Mucosa of descending colon (tissue), 3 donors: ENCODE measurements around the gene SLC1A2. TPM values are rescaled to one million over a fixed set of nuclear protein-coding genes. Genes with fewer than 3 reads are reported as not detected.

Experiments
- ATAC-seq: fragments of 200-7000 bp; cut with Tn5 transposase; one replicate; pipeline ENCODE4 v1.9.1; 2020; ENCODE audit warnings: mild to moderate bottlenecking, moderate library complexity
- DNase-seq, 3 donors: peaks; one replicate each; pipeline ENCODE4 v3.0.0-alpha.2; 2020
- H3K36me3 ChIP-seq: fragments of 200-600 bp; one replicate; pipeline ENCODE4 v1.8.0; 2021; ENCODE audit warnings: low read depth, mild to moderate bottlenecking
- H3K4me1 ChIP-seq: fragments of 200-600 bp; one replicate; pipeline ENCODE4 v1.8.0; 2021; ENCODE audit warnings: low read depth, mild to moderate bottlenecking
- H3K4me3 ChIP-seq: fragments of 200-600 bp; one replicate; pipeline ENCODE4 v1.8.0; 2021; ENCODE audit warnings: mild to moderate bottlenecking
- H3K9me3 ChIP-seq: fragments of 200-600 bp; one replicate; pipeline ENCODE4 v1.8.0; 2021; ENCODE audit warnings: mild to moderate bottlenecking
- intact Hi-C, 2 donors: fragments of 100-400 bp; cut with DNase I in 1 of 2; cut with micrococcal nuclease in 1 of 2; formaldehyde crosslinking; loops; one replicate each; pipeline versions ENCODE4 v1.11.0 to v1.11.1; 2022; cut with DNase I, micrococcal nuclease
- long read RNA-seq, 2 donors: library from polyadenylated mRNA; unstranded; transcript quantifications; one replicate each; pipeline ENCODE4 v2.0.0, GENCODE V29; 2019 to 2021
- total RNA-seq, 3 donors: library from RNA; stranded (reverse); fragmentation: NEBNext Ultra II Directional in 2 of 3; extraction: Animal tissue kit (Norgen Biotek cat#: 25700) in 2 of 3; gene quantifications; one replicate each; pipeline versions ENCODE4 v1.2.1 to v1.2.4, GENCODE V29; 2021 to 2023
- TF ChIP-seq, protein P1 (sequence below): fragments of 200-600 bp; IDR thresholded peaks from one replicate; pipeline ENCODE4 v1.8.0; 2022; ENCODE audit warnings: antibody characterized with exemption, mild to moderate bottlenecking
- donor health status: DM: no; HTN: no; CAD: no; lungs with moderate emphysema.
- donor health status: DM: no; HTN: no; CAD: no.
- donor health status: DM: no; HTN: yes; CAD: no.

SLC1A2 gene
- total RNA-seq, result 1 to 10 TPM in 1 of 3 donors, under 1 TPM in 2; 0.12 to 1.1 (median 0.32) TPM
- long read RNA-seq, donor 1, result 0 reads
- long read RNA-seq, donor 2, result 0 reads

DNA sequence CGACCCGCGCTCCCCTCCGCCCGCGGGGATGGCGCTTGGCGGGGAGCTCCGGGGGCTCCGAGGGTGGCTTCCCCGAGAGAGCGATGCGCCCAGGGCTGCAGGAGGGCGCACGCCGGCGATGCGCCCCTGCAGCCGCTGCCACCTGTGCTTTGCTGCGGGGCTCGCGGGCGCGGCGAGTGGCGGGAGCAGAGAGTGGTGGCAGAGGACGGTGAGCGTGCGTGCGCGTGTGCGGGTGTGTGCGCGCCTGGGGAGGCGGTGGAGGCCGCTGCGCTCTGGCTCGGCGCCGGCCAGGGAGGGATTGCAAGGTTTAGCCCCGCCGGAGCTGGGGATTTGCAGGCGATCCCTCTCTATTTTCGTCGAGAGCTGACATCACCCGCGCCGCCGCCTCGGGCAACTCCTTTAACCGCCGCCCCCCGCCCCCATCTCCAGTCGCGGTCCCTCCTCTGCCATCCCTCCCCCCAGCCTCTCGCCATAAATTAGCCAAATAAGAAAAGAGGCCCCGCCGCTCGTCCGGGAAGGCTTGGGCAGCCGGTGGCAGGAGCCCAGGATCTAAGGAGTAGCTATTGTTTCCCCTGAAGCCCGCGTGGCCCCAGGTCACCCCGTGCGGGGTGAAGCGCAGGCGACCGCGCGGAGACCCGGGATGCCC lies at the start of gene SLC1A2:
Gene SLC1A2 (minus strand): TSS at position 375 of the 646 bp plus-strand sequence. CDS start 592 bp downstream, outside the sequence.
- intact Hi-C loops, result no loop called here
- ATAC-seq, result peak; percentile 29

DNA sequence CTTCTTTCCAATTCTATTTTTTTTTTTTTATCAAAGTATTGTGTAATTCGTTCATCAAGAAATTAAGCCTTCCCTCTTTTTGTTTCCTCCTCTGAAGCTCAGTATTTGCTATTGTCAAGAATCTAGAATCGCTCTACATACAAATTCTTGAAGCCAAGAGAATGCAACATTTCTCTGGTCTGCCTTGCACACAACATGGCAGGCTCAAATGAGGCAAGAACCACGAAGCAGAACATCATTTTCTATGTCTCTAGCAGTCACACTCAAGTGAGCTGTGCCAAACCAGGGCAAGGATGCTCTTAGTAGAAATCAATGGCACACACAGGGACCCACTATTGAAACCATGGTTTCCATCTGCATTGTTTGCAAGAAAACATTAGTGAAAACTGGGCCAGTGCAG lies 46.7 kb upstream of the SLC1A2 start:
- H3K4me3 ChIP-seq, result no peak overlapping the region
- H3K9me3 ChIP-seq, result no peaks in the 10 kb centered on the region
- H3K4me1 ChIP-seq, result no peaks in the 10 kb centered on the region
- no peaks in the 10 kb centered on the region for H3K36me3 ChIP-seq
- DNase-seq, result no peak
- no peak for ATAC-seq
- TF ChIP-seq, protein P1, sequence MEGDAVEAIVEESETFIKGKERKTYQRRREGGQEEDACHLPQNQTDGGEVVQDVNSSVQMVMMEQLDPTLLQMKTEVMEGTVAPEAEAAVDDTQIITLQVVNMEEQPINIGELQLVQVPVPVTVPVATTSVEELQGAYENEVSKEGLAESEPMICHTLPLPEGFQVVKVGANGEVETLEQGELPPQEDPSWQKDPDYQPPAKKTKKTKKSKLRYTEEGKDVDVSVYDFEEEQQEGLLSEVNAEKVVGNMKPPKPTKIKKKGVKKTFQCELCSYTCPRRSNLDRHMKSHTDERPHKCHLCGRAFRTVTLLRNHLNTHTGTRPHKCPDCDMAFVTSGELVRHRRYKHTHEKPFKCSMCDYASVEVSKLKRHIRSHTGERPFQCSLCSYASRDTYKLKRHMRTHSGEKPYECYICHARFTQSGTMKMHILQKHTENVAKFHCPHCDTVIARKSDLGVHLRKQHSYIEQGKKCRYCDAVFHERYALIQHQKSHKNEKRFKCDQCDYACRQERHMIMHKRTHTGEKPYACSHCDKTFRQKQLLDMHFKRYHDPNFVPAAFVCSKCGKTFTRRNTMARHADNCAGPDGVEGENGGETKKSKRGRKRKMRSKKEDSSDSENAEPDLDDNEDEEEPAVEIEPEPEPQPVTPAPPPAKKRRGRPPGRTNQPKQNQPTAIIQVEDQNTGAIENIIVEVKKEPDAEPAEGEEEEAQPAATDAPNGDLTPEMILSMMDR, result no peak
- intact Hi-C loops, result no loop called here

More for the DNA sequence above, at the start of gene SLC1A2:
- Histone ChIP-seq H3K4me3 (no peak within 1 kb of the TSS), H3K36me3 (no peaks in the 10 kb centered on the region), H3K9me3 (no peaks in the 10 kb centered on the region), H3K4me1 (peaks cover 17% of the 10 kb centered on the region)
- DNase-seq, result no peak
- TF ChIP-seq, protein P1, result no peak

DNA sequence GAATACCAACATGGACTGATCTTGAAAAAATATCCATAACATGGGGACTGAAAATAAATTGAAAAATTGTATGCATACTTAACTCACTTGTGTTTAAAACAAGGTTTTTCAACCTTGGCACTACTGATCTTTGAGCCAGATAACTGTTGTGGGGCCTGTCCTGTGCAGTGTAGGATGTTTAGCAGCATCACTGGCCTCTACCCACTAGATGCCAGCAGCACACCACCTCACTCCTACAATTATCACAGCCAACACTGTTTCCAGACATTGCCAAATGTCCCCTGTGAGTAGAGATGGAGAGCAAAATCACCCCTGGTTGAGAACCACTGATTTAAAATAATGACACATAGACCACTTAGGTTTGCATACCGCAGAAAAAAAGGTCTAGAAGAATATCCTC lies 45.0 kb upstream of the SLC1A2 start:
- no peak for ATAC-seq
- no peaks in the 10 kb centered on the region for H3K36me3 ChIP-seq
- H3K4me1 ChIP-seq, result no peaks in the 10 kb centered on the region
- DNase-seq, result no peak
- H3K9me3 ChIP-seq, result no peaks in the 10 kb centered on the region
- intact Hi-C loops, result no loop called here
- TF ChIP-seq, protein P1, result no peak
- H3K4me3 ChIP-seq, result no peak overlapping the region

DNA sequence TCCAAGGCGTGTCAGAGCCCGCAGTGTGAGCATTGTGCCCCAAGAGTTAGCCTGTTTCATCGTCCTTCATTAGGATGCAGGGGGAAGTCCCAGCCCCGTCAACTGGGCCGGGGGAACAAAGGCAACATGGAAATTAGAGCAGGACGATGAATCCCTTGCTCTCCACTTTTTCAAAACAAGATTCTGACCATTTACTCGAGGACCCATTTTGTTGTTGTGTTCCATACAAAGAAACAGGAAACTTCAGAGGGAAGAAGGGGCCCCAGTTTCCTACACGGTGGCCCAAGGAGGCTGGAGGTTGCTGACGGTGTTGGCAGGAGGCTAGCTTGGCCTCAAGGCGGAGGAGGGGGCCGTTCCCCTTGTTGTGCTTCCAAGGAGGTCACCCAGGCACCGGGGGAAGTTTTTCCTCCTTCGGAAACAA lies 44.0 kb upstream of the SLC1A2 start:
- intact Hi-C loops, result no loop called here
- H3K36me3 ChIP-seq, result no peaks in the 10 kb centered on the region
- no peaks in the 10 kb centered on the region for H3K4me1 ChIP-seq
- ATAC-seq (no peak), DNase-seq (no peak)
- H3K9me3 ChIP-seq, result no peaks in the 10 kb centered on the region
- H3K4me3 ChIP-seq, result no peak overlapping the region
- TF ChIP-seq, protein P1, result no peak

DNA sequence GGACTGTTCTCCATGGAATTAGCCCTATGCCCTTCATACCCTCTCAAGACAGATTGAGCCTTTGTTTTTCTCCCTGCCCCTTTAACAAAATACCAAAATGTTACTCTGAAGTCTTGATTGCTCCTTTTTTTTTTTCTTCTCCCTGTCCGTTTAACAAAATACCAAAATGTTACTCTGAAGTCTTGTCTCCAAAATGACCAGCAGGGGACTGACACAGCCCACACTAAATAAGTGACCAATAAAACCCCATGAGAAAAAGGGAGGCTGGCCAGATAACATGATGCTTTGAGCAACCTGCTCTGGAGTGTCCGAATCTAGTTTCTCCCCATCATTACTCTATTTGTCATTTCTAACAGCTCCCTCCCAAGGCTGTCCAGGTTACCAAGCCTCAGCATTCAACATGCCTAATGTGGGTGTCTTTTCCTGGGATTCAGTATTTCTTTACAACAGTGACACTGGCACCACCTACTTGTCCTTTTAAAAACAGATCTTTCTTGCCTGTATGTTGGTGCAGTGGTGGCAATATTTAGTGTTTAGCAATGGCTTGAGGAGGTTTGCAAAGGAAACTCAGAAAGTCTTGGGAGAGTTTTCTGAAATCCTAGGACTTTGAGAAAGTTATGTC lies 42.7 kb upstream of the SLC1A2 start:
- TF ChIP-seq, protein P1, result no peak
- H3K9me3 ChIP-seq, result no peaks in the 10 kb centered on the region
- H3K4me1 ChIP-seq, result no peaks in the 10 kb centered on the region
- no peaks in the 10 kb centered on the region for H3K36me3 ChIP-seq
- ATAC-seq, result no peak
- H3K4me3 ChIP-seq, result no peak overlapping the region
- DNase-seq, result no peak
- intact Hi-C loops, result no loop called here
